RPMI8226 (cell line): ENCODE data around the gene AKR7A2.
"Not testable (repeated sequence)": the region's sequence is repeated elsewhere in the genome, so short reads cannot be mapped to it uniquely, and the experiment has no call there.

Experiments used
- DNase-seq: peaks from one replicate; pipeline ENCODE4 v3.0.0-alpha.2; 2015

Gene AKR7A2

GRCh38 chr1:19324665-19324990, 12.7 kb upstream of the AKR7A2 start:
- DNase-seq = no peak

- DNase-seq = no peak
These were observed 12.2 kb upstream of the AKR7A2 start for GRCh38 chr1:19323987-19324664.

GRCh38 chr1:19322481-19322880, 10.5 kb upstream of the AKR7A2 start:
- DNase-seq = no peak

- DNase-seq = no peak
These were observed 9.1 kb upstream of the AKR7A2 start for GRCh38 chr1:19321071-19321470.

GRCh38 chr1:19319196-19319595, 7.3 kb upstream of the AKR7A2 start:
- no peak for DNase-seq

- DNase-seq = no peak
These were observed 5.4 kb upstream of the AKR7A2 start for GRCh38 chr1:19317126-19317910.

- no peak for DNase-seq
These were observed 3.6 kb upstream of the AKR7A2 start for GRCh38 chr1:19315378-19316198.

GRCh38 chr1:19313961-19314882, 2.3 kb upstream of the AKR7A2 start:
- no peak for DNase-seq

GRCh38 chr1:19313636-19313959, 1.7 kb upstream of the AKR7A2 start:
- DNase-seq = no peak

GRCh38 chr1:19312782-19313635, 1.1 kb upstream of the AKR7A2 start:
- DNase-seq = no peak

- DNase-seq = peak; percentile 23
These were observed 427 bp downstream of the AKR7A2 start for GRCh38 chr1:19311503-19311930.

GRCh38 chr1:19310720-19311502, 1.0 kb downstream of the AKR7A2 start:
- peak; percentile 39 for DNase-seq

- no peak for DNase-seq
These were observed 1.9 kb downstream of the AKR7A2 start for GRCh38 chr1:19310061-19310460.

- DNase-seq = no peak
These were observed 2.7 kb downstream of the AKR7A2 start for GRCh38 chr1:19309123-19309813.

GRCh38 chr1:19308509-19308907, 3.4 kb downstream of the AKR7A2 start:
- no peak for DNase-seq

GRCh38 chr1:19307794-19308508, 4.0 kb downstream of the AKR7A2 start:
- no peak for DNase-seq

GRCh38 chr1:19306941-19307340, 5.0 kb downstream of the AKR7A2 start:
- no peak for DNase-seq

- DNase-seq = no peak
These were observed 6.1 kb downstream of the AKR7A2 start for GRCh38 chr1:19305880-19306279.

GRCh38 chr1:19304081-19304480, 7.9 kb downstream of the AKR7A2 start:
- DNase-seq = not testable (repeated sequence)

GRCh38 chr1:19300211-19300610, 11.7 kb downstream of the AKR7A2 start:
- no peak for DNase-seq
